Stimulated activated effector memory CD8-positive, alpha-beta T cell treated with anti-CD3 and anti-CD28 coated beads, Interleukin-12 subunit alpha, Interleukin-12 subunit beta, amount 100 ng/mL, for 72 hours (primary cell): ENCODE results near the gene CMTM3.
A peak's percentile ranks its signal among the peaks of the same experiment; 100 is the strongest.
"Not testable (repeated sequence)": the region's sequence is repeated elsewhere in the genome, so short reads cannot be mapped to it uniquely, and the experiment has no call there.

Experiments used
- ATAC-seq: fragments of 150-1000 bp; cut with Tn5 transposase; 2 replicates; pipeline ENCODE4 v1.10.0; 2021
- DNase-seq, 2 donors: peaks; one replicate each; pipeline ENCODE4 v3.0.0; 2021 to 2022; ENCODE audit warnings: low spot score in 2 of 2
- H3K27ac Mint-ChIP-seq: one replicate; pipeline ENCODE4 v1.8.0; 2022; ENCODE audit warnings: mild to moderate bottlenecking, mixed read lengths
- H3K36me3 Mint-ChIP-seq: one replicate; pipeline ENCODE4 v1.8.0; 2022; ENCODE audit warnings: mild to moderate bottlenecking, mixed read lengths
- H3K4me1 Mint-ChIP-seq: one replicate; pipeline ENCODE4 v1.8.0; 2022; ENCODE audit warnings: mixed read lengths
- H3K4me3 Mint-ChIP-seq: one replicate; pipeline ENCODE4 v1.8.0; 2022; ENCODE audit warnings: mild to moderate bottlenecking, mixed read lengths
- H3K9me3 Mint-ChIP-seq: one replicate; pipeline ENCODE4 v1.8.0; 2022; ENCODE audit warnings: mixed read lengths

The CMTM3 gene

GRCh38 chr16:66604376-66605176 is at the start of gene CMTM3:
TSS of gene CMTM3 (plus strand) at chr16:66604704. CDS start at chr16:66604806, 102 bp downstream.
- Mint-ChIP-seq H3K36me3 (peaks cover 42% of the 10 kb centered on the region), H3K4me1 (peaks cover 51% of the 10 kb centered on the region)

GRCh38 chr16:66560107-66560506 is 44.4 kb upstream of the CMTM3 start:
- peak overlapping the region; percentile 27 for H3K27ac Mint-ChIP-seq
- no peaks in the 10 kb centered on the region for H3K9me3 Mint-ChIP-seq
- peaks cover 82% of the 10 kb centered on the region for H3K4me1 Mint-ChIP-seq
- no peak for DNase-seq
- no peak overlapping the region for H3K4me3 Mint-ChIP-seq
- ATAC-seq = no peak
- H3K36me3 Mint-ChIP-seq = peaks cover 92% of the 10 kb centered on the region

More at GRCh38 chr16:66604376-66605176, at the start of gene CMTM3:
- DNase-seq (peak; percentile 78 to 92), ATAC-seq (peak; percentile 77)
- H3K4me3 Mint-ChIP-seq = peak within 1 kb of the TSS; percentile 88
- H3K9me3 Mint-ChIP-seq = no peaks in the 10 kb centered on the region
- peak within 1 kb of the TSS; percentile 93 for H3K27ac Mint-ChIP-seq

- peak overlapping the region; percentile 27 for H3K27ac Mint-ChIP-seq
- no peak for DNase-seq
- ATAC-seq = no peak
- peaks cover 74% of the 10 kb centered on the region for H3K4me1 Mint-ChIP-seq
- no peaks in the 10 kb centered on the region for H3K9me3 Mint-ChIP-seq
- H3K36me3 Mint-ChIP-seq = peaks cover 96% of the 10 kb centered on the region
- no peak overlapping the region for H3K4me3 Mint-ChIP-seq
Measured at GRCh38 chr16:66561381-66562080, 43.0 kb upstream of the CMTM3 start.

- ATAC-seq (no peak), DNase-seq (no peak)
- peak overlapping the region; percentile 8 for H3K4me3 Mint-ChIP-seq
- no peaks in the 10 kb centered on the region for H3K9me3 Mint-ChIP-seq
- H3K27ac Mint-ChIP-seq = peak overlapping the region; percentile 61
- H3K36me3 Mint-ChIP-seq = peaks cover 99% of the 10 kb centered on the region
- H3K4me1 Mint-ChIP-seq = peaks cover 71% of the 10 kb centered on the region
Measured at GRCh38 chr16:66562409-66562808, 42.1 kb upstream of the CMTM3 start.

GRCh38 chr16:66562986-66563385 is 41.5 kb upstream of the CMTM3 start:
- Mint-ChIP-seq H3K27ac (peak overlapping the region; percentile 61), H3K9me3 (no peaks in the 10 kb centered on the region), H3K4me1 (peaks cover 67% of the 10 kb centered on the region), H3K36me3 (peaks cover 99% of the 10 kb centered on the region), H3K4me3 (peak overlapping the region; percentile 8)
- ATAC-seq = no peak
- no peak for DNase-seq

- H3K27ac Mint-ChIP-seq = peak overlapping the region; percentile 61
- peaks cover 99% of the 10 kb centered on the region for H3K36me3 Mint-ChIP-seq
- no peaks in the 10 kb centered on the region for H3K9me3 Mint-ChIP-seq
- H3K4me3 Mint-ChIP-seq = no peak overlapping the region
- peaks cover 61% of the 10 kb centered on the region for H3K4me1 Mint-ChIP-seq
- ATAC-seq = peak; percentile 98
- DNase-seq = no peak
Measured at GRCh38 chr16:66563574-66564334, 40.8 kb upstream of the CMTM3 start.

- Mint-ChIP-seq H3K9me3 (no peaks in the 10 kb centered on the region), H3K4me1 (peaks cover 36% of the 10 kb centered on the region), H3K27ac (peak within 1 kb of the TSS; percentile 50), H3K4me3 (no peak within 1 kb of the TSS), H3K36me3 (peaks cover 89% of the 10 kb centered on the region)
- no peak for DNase-seq
- ATAC-seq = no peak
Measured at GRCh38 chr16:66566051-66566901, 38.2 kb upstream of the CMTM3 start, which contains the start of gene CMTM1. TSS of gene CMTM1 (plus strand) at chr16:66566439. CDS start at chr16:66566514, 75 bp downstream.

- H3K27ac Mint-ChIP-seq, ATAC-seq, H3K9me3 Mint-ChIP-seq, DNase-seq, H3K4me3 Mint-ChIP-seq: not testable (repeated sequence)
- peaks cover 89% of the 10 kb centered on the region for H3K36me3 Mint-ChIP-seq
- peaks cover 38% of the 10 kb centered on the region for H3K4me1 Mint-ChIP-seq
Measured at GRCh38 chr16:66567270-66567669, 37.2 kb upstream of the CMTM3 start.

GRCh38 chr16:66568355-66568754 is 36.1 kb upstream of the CMTM3 start:
- Mint-ChIP-seq H3K9me3 (no peaks in the 10 kb centered on the region), H3K27ac (no peak overlapping the region), H3K36me3 (peaks cover 88% of the 10 kb centered on the region), H3K4me3 (no peak overlapping the region), H3K4me1 (peaks cover 30% of the 10 kb centered on the region)
- DNase-seq (no peak), ATAC-seq (no peak)

- Mint-ChIP-seq H3K4me3 (no peak overlapping the region), H3K27ac (peak overlapping the region; percentile 0), H3K9me3 (no peaks in the 10 kb centered on the region), H3K4me1 (peaks cover 26% of the 10 kb centered on the region), H3K36me3 (peaks cover 80% of the 10 kb centered on the region)
- ATAC-seq (no peak), DNase-seq (no peak)
Measured at GRCh38 chr16:66569131-66569530, 35.4 kb upstream of the CMTM3 start.

- ATAC-seq (no peak), DNase-seq (no peak)
- Mint-ChIP-seq H3K36me3 (peaks cover 73% of the 10 kb centered on the region), H3K4me1 (peaks cover 21% of the 10 kb centered on the region), H3K4me3 (no peak overlapping the region), H3K27ac (no peak overlapping the region), H3K9me3 (no peaks in the 10 kb centered on the region)
Measured at GRCh38 chr16:66569827-66570405, 34.6 kb upstream of the CMTM3 start.

- Mint-ChIP-seq H3K9me3 (no peaks in the 10 kb centered on the region), H3K4me3 (no peak overlapping the region), H3K4me1 (peaks cover 14% of the 10 kb centered on the region), H3K27ac (peak overlapping the region; percentile 86), H3K36me3 (peaks cover 48% of the 10 kb centered on the region)
- DNase-seq = no peak
- ATAC-seq = peak; percentile 24
Measured at GRCh38 chr16:66572356-66572755, 32.1 kb upstream of the CMTM3 start.

- H3K27ac Mint-ChIP-seq = no peak overlapping the region
- no peaks in the 10 kb centered on the region for H3K9me3 Mint-ChIP-seq
- peaks cover 31% of the 10 kb centered on the region for H3K36me3 Mint-ChIP-seq
- no peak for DNase-seq
- no peak overlapping the region for H3K4me3 Mint-ChIP-seq
- peaks cover 24% of the 10 kb centered on the region for H3K4me1 Mint-ChIP-seq
- no peak for ATAC-seq
Measured at GRCh38 chr16:66574081-66574480, 30.4 kb upstream of the CMTM3 start.

- ATAC-seq (no peak), DNase-seq (no peak)
- Mint-ChIP-seq H3K9me3 (no peaks in the 10 kb centered on the region), H3K4me3 (no peak overlapping the region), H3K27ac (no peak overlapping the region), H3K36me3 (peaks cover 28% of the 10 kb centered on the region), H3K4me1 (peaks cover 27% of the 10 kb centered on the region)
Measured at GRCh38 chr16:66574531-66574930, 30.0 kb upstream of the CMTM3 start.
